SKM-1 treated with dmso at 0.1 percent for 144 hours (cell line): ENCODE data around the gene SPINT1.

ENCODE experiments used
- DNase-seq: peaks from one replicate; lab custom pipeline; 2025; ENCODE audit not compliant: unreplicated experiment; lab: John Stamatoyannopoulos, UW

Gene SPINT1, protein sequence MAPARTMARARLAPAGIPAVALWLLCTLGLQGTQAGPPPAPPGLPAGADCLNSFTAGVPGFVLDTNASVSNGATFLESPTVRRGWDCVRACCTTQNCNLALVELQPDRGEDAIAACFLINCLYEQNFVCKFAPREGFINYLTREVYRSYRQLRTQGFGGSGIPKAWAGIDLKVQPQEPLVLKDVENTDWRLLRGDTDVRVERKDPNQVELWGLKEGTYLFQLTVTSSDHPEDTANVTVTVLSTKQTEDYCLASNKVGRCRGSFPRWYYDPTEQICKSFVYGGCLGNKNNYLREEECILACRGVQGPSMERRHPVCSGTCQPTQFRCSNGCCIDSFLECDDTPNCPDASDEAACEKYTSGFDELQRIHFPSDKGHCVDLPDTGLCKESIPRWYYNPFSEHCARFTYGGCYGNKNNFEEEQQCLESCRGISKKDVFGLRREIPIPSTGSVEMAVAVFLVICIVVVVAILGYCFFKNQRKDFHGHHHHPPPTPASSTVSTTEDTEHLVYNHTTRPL

DNA sequence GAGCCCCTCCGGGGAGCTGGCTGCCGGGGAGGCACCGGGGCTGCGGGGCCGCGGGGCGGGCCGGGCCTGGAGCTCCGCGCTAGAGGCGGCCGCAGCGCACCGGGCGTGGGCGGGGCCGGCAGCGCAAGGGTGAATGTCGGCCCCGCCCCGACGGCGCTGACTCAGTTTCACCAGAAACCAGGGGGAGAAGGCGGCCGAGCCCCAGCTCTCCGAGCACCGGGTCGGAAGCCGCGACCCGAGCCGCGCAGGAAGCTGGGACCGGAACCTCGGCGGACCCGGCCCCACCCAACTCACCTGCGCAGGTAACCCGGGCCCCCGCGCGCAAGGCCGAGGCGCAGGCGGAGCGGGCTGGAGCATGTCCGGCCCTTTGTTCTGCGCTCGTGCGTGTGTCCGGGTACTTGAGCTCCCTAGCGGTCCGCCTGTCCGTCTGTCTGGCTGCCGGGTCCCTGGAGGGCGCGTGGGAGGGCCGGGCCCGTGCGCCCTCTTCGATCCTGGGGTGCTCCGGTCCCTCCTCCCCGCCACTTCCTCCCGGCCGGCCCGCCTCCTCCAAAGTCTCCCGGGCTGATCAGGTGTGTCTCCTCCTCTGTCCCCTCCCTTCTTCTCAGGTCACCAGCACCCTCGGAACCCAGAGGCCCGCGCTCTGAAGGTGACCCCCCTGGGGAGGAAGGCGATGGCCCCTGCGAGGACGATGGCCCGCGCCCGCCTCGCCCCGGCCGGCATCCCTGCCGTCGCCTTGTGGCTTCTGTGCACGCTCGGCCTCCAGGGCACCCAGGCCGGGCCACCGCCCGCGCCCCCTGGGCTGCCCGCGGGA is at the start of gene SPINT1:
Gene SPINT1, plus strand, starts transcription at position 164 of the 811 bp plus-strand sequence. Its CDS starts 507 bp downstream, at position 671.
- peak; percentile 26 for DNase-seq

DNA sequence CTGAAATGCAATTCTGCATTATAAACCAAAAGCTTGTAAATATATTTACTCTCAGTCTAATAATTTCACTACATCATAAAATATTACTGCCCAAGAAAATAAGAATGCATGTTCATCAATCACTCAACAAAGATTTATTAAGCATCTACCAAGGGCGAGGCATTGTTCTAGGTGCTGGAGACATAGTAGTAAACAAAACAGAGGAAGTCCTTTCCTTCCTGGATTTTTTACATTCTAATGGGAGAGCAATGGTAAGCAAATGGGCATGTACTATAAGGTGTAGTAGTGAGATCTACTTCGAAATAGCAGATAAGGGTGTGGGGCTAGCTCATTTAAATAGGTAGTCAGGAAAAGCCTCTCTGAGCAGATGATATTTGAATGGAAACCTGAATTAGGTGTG is 47.8 kb upstream of the SPINT1 start:
- DNase-seq, result no peak

DNA sequence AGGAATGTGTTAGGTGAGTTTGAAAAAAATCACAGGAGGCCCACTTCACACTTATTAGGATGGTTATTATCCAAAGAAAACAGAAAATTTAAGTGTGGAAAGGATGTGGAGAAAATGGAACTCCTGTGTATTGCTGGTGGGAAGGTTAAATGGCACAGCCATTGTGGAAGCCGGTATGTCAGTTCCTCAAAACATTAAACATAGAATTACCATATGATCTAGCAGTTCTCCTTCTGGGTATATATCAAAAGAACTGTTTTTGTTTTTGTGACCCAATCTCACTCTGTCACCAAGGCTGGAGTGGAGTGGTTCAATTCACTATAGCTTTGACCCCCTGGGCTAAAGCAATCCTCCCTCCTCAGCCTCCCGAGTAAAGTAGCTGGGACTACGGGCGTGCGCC is 47.3 kb upstream of the SPINT1 start:
- DNase-seq, result no peak

DNA sequence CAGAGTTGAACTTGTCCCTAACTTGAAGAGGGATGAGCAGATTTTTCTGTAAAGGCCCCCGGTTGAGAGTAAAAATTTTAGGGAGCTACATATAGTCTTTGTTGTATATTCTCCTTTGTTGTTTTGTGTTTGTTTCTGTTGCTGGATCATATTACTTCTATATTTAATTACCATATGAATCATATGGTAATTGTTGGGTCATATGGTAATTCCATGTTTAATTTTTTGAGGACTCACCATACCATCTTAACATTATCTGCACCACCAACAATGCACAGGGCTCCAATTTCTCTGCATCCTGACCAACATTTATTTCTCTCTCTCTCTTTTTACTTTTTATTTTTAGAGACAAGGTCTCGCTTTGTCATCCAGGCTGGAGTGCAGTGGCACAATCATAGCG is 44.3 kb upstream of the SPINT1 start:
- DNase-seq, result no peak

DNA sequence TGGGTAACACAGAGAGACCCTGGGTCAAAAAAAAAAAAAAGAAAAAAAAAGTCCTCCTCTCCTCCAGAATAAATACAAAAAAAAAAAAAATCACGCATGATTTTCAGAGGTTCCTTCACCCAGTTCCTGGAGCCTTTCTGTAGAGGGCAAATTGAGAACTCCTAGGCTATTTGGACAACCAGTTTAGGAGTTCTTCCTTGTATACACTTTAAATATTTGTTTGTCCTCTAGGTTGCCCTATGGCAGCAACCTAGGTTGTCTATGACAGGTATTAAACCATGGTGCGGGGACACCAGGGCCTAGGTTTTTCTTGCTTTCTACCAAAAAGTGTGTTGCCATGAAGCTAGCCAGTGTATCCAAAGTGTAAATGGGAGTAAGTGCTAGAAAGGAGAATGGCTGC is 40.8 kb upstream of the SPINT1 start:
- DNase-seq, result no peak

DNA sequence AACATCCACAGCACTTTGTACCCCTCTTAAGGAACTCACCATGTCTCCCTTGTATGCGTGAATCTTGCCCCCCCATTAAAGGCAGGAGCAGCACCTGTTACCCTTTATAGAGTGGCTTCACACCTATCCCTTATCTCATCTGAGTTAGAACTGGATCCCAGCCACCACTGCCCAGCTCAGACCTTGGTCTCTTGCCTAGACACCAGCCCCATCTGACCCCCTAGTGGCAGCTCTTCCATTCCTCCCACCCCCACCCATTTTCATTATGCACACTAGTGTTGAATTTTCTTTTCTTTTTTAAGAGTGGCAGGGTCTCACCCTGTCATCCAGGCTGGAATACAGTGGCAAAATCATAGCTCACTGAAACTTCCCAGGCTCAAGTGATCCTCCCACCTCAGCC is 40.2 kb upstream of the SPINT1 start:
- DNase-seq, result no peak

DNA sequence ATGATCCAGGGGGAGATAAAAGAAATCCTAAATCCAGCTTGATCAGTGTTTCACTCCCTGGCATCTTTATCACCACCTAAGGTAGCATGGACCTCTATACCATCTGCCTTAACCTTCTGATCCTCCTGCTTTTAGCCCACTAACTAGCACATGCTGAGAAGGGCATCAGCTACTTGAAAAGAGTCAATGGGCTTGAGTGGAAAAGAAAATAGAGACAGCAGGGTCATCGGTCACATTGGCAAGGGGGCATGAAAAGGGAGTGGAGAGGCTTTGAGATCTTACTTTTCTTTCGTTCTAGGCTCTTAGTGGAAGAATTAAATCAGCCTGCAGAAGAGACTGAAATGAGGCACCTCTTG is 37.2 kb upstream of the SPINT1 start:
- no peak for DNase-seq

DNA sequence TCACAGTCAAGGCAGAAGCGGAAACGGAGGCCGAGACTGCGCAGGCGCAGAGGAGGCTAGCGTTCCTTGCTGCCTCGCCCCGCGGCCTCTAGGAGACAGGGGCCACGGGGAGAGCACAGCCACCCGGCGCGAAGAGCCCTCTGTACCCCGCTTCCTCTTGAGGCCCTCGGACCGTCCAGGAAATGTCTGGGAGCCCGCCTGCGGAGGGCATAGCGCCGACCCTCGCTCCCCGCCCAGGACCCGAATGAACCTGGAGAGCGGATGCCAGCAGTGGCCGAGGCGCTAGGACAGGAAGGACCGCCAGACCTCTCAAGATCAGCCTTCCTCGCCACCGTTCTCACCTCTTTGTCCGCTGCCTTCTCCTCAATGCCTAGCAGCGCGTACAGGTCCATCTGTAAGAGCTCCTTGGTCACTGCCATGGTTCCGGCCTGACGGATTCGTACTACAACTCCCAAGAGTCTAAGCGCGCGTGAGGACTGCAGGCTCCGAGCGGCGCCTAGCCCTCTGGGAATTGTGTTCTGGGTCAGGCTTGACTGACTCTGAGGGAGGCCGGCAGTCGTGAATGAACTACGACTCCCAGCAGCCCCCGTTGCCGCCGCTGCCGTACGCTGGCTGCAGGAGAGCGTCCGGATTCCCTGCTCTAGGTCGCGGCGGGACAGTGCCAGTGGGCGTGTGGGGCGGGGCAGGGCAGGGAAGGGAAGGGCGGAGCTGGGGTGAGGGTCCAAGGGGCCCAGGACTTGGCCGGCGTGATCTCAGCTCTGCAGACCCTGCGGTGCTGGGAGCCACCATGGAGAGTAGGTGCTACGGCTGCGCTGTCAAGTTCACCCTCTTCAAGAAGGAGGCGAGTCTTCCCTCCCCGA is 36.6 kb upstream of the SPINT1 start, which contains the start of the genes DNAJC17 and ZFYVE19:
Gene DNAJC17, minus strand, starts transcription at position 446 of the 860 bp plus-strand sequence. Its CDS starts 27 bp downstream, at position 419.
Gene ZFYVE19, plus strand, starts transcription at position 62 of the 860 bp plus-strand sequence. Its CDS starts 501 bp downstream, at position 563.
- peak; percentile 98 for DNase-seq

DNA sequence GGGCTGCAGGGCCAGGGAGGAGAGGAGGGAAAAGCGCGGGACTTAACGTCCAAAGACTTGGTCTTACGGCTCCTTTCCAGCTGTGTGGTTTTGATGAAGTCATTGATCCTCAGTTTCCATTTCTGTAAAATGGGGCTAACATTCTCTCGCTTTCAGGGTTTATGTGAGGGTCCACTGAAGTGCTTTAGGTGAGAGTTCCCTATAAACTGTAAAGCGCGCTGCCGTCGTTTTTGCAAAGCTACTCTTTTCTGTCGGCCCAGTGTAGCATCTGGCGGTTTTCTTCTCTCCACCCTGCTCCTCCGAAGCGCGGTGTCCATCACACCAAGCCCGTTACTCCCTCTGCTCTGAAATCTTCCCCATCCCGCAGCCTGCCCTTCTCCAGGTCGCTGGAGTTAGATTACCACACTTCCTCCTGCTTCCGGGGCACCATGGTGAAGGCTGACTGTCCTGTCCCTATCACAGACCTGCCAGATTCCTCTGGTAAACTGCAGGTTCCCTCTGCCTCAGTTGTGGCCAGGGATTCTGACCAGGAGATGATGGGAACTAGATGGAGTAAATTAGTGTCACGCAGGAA is 35.9 kb upstream of the SPINT1 start:
- no peak for DNase-seq

DNA sequence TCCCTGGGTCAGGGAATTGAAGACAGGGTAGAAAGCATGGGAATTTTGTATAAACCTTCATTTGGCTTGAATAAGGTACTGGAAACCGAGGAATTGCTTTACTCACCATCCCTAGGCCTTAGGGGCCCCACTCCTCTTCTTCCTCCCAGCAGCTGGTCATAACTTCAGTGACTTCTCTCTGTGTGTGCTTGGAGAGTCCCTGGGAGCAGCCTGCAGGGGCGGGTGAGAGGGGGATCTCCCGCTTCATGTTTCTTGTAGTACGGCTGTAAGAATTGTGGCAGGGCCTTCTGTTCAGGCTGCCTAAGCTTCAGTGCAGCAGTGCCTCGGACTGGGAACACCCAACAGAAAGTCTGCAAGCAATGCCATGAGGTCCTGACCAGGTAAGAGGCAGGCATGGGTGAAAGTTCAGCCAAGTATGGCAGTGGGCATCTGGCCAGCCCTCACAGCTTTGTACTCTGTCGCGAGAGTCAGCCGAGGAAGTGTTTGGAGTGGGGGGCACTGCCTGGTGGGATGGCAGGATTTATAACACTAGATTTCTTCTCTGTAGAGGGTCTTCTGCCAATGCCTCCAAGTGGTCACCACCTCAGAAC is 34.9 kb upstream of the SPINT1 start:
- DNase-seq, result no peak

DNA sequence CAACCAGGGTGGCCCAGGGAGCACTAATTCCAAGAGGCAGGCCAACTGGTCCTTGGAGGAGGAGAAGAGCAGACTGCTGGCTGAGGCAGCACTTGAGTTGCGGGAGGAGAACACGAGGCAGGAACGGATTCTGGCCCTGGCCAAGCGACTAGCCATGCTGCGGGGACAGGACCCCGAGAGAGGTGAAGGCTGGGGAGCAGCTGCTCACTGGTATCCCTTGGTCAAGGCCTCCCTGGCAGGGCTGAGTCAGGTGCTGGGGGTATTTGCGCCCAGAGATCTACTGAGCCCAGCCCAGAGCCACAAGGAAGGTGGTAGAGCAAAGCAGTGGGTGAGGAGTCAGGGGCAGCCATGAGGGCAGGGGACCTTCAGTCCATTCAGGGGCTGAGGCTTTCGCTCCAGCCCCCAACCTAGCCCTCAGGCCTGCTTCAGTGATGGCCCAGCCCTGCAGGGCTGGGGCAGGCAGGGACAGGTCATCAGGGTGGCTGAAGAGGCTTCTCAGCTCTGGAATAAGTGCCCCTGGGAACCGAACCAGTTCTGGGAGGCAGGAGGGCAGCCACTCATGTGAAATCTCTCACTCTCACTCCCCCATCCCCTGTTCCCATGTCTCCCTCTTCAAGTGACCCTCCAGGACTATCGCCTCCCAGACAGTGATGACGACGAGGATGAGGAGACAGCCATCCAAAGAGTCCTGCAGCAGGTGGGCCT is 31.0 kb upstream of the SPINT1 start:
- DNase-seq, result no peak

DNA sequence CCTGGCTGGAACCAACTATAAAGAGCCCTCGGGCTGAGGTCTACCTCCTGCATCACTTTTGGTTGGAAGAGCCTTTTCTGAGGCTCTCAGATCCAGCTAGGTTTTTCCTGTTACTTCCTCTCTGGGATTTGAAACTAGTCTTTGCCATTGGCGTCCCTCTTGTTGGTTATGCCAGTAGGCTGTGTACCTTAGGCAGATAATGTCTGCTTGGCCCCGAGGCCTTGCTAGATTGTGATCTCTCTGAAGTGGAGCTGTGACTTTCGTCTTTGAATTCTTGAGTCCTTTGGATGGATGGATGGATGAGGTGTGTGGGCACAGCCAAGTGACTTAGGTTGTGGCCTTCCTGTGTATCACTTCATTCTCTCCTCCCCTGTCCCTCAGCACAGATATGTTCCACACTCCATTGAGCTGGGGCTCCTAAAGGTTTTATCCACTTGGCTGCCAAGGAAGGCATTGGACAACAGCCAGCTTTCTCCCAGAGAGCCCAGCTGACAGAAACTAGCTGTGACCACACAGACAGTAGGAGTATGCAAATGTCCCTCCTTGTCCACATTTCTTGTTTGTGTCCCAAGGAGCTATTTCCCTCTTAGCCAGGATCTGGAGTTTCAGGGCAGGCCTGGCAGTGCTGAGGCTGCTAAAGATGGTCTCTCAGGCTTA is 28.7 kb upstream of the SPINT1 start:
- no peak for DNase-seq

DNA sequence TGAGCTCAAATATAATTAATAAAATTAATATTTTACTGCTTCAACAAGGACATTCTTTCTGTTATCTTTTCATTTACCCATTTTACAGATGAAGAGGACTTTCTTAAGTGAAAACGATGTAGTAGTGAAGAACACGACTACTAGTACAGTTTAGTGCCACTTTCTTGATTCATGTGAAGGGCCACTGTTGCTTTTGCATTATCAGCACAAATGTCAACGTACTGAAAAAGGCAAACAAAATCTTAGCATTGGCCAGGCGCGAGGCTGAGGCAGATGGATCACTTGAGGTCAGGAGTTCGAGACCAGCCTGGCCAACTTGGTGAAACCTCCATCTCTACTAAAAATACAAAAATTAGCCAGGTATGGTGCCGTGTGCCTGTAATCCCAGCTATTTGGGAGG is 24.8 kb upstream of the SPINT1 start:
- no peak for DNase-seq

DNA sequence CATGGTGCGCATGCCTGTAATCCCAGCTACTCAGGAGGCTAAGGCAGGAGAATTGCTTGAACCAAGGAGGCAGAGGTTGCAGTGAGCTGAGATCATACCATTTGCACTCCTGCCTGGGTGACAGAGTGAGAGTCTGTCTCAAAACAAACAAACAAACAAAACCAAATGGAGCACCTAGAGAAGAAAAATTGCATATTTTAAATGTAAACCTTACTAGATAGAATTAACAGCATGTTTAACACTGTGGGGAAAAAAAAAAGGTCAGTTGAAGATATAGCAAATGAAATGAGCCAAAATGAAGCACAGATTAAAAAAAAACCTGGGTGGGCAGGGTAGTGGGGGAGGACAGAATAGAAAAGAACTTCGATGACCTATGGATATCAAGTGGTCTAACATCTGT is 22.7 kb upstream of the SPINT1 start:
- DNase-seq, result no peak

DNA sequence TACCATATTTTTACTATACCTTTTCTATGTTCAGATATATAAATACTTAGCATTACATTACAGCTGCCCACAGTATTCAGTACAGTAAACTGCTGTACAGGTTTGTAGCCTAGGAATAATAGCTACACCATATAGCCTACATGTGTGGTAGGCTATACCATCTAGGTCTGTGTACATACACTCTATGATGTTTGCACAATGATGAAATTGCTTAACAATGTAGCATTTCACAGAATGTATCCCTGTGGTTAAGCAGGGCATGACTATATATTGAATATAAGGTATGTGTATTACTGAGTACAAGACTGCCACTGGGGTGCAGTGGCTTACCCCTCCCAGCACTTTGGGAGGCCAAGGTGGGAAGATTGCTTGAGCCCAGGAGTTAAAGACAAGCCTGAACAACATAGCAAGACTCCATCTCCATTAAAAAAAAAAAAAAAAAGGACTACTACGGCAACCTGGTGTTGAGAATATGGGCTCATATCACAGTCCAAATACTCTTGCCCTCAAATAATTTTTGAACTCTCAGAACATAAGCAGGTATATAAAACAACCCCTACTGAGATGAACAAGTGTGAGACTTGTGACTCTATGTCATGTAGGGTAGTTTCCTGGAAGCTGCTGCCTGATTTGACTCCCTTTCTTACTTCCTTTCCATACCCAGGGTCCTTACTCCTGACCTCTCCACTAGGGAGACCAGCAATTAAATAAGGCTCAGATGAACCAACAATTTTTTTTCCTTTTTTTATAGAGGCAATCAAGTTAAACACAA is 20.1 kb upstream of the SPINT1 start:
- peak; percentile 28 for DNase-seq

DNA sequence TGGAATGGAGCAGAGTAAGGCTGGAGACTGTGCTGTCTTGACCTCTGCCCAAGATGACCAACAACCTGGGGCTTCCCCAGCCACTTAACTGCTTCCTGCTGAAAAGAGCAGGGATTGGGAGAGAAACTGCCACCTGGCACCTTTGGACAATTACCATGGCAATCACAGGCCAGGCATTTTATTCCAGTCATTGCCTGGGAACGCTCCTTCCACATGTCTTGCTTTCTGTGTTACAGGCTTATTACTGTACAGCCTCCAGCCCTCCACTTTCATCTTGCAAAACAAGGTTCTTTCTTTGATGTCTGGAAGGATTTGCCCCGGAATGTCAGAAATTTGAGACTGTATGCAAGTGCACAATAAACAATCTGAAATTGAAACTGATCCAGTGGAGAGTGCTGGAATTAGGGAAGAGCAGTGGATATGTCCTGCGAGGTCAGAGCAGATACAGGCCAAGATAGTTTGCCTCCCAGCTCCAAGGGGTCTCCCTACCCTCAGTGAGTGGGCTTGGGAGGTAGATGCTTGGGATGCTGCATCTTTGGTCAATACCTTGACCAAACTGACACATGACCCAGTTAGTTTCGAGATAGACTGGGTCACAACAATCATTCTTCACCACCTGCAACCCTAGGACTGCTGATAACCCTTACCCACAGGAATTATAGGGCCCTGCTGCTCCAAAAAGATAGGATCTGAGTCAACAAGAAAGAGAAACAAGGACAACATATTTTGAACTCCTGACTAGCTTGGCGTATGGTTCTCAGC is 18.0 kb upstream of the SPINT1 start:
- no peak for DNase-seq

DNA sequence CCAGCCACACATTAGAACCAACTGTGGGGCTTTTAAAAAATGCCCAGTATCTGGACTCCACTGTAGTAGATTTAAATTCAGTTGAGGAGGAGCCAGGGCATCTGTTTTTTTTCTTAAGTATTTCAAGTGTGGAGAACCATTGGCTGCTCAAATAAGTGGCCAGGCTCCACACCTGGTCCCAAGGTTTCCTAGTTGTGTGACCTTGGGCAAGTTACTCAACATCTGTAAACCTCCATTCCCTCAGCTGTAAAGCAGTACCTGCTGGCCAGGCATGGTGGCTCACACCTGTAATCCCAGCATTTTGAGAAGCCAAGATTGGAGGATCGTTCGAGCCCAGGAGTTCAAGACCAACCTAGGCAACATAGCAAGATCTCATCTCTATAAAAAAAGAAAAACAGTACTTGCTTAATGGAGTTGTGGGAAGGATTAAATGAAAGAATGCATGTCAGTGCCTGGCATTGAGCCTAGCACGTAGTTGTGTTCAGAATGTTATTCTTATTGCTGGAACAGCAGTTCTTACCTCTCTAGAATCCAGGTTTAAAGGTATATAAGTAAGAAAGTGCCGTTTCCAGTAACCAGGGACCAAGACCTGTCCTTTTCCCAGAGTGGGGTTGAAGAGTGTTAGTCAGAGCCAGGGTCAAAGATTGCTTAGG is 17.3 kb upstream of the SPINT1 start:
- DNase-seq, result no peak
